WI38 (cell line): Measurements from ENCODE around the gene FBXL13.
"Not testable (repeated sequence)": the region's sequence is repeated elsewhere in the genome, so short reads cannot be mapped to it uniquely, and the experiment has no call there.

Source experiments
- H3K4me3 ChIP-seq: 2 replicates; pipeline ENCODE4 v1.5.1; 2011; ENCODE audit warnings: low read depth, mild to moderate bottlenecking, control low read depth, low read length
- CTCF ChIP-seq: IDR thresholded peaks from 2 replicates; pipeline ENCODE4 v1.5.1; 2012; ENCODE audit warnings: low read depth, mild to moderate bottlenecking, control low read depth, low read length

Gene FBXL13

GRCh38 chr7:103010211-103010610 lies 64.4 kb downstream of the FBXL13 start:
- H3K4me3 ChIP-seq, result no peak overlapping the region
- TF ChIP-seq CTCF, result no peak

GRCh38 chr7:103009466-103010185 lies 65.0 kb downstream of the FBXL13 start:
- no peak for TF ChIP-seq CTCF
- H3K4me3 ChIP-seq, result no peak overlapping the region

- TF ChIP-seq CTCF, result no peak
- H3K4me3 ChIP-seq, result no peak overlapping the region
These were observed 71.6 kb downstream of the FBXL13 start for GRCh38 chr7:103003004-103003403.

GRCh38 chr7:103001210-103001609 lies 73.4 kb downstream of the FBXL13 start:
- H3K4me3 ChIP-seq, result no peak overlapping the region
- TF ChIP-seq CTCF, result no peak

- TF ChIP-seq CTCF, result no peak
- H3K4me3 ChIP-seq, result no peak overlapping the region
These were observed 77.6 kb downstream of the FBXL13 start for GRCh38 chr7:102996957-102997356.

GRCh38 chr7:102995609-102996008 lies 79.0 kb downstream of the FBXL13 start:
- not testable (repeated sequence) for H3K4me3 ChIP-seq

GRCh38 chr7:102994567-102994966 lies 80.0 kb downstream of the FBXL13 start:
- TF ChIP-seq CTCF, result no peak
- no peak overlapping the region for H3K4me3 ChIP-seq

GRCh38 chr7:102993718-102994029 lies 80.9 kb downstream of the FBXL13 start:
- TF ChIP-seq CTCF, result no peak
- H3K4me3 ChIP-seq, result no peak overlapping the region
